ENCODE results near the gene CHI3L2.

CHI3L2 gene

DNA sequence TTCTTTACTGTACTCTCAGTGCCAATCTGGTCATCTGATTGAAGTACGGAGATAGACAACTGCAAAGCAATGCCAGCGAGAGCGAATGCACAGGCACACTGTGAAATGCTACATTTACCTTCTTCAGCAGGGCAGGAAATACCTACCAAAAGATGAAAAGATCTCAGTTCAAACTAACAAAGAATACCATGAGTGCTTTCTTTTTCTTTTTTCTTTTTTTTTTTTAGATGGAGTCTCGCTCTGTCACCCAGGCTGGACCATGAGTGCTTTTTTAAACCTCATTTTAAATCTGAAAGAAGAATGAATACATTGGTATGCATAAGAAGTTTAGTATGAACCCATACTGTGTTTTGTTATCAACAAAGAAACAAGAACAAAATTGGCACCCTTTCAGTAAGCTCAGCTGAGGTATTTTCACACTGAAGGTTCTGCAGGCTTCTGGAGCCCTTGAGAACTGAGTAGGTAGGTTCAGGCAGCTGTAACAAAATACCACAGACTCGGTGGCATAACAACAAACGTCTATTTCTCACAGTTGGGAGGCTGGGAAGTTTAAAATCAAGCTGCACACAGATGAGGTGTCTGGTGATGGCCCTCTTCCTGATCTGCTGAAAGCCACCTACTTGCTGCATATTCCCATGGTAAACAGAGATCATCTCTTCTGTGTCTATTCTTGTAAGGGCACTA is 1.7 kb upstream of the CHI3L2 start:
- Histone ChIP-seq H3F3A (ENCODE audit: insufficient read depth, low read length) (peaks cover 10% of the 10 kb centered on the region; the same call in 1 of the 2 replicates), H3K27ac (ENCODE audit: low read depth, low read length, poor library complexity, severe bottlenecking) (peak overlapping the region; percentile 100), H3K9me3 (ENCODE audit: low read length) (no peaks in the 10 kb centered on the region), H3K4me3 (ENCODE audit: low read depth, low read length, poor library complexity, severe bottlenecking) (peak overlapping the region; percentile 36), H3K4me2 (ENCODE audit: low read length) (peak overlapping the region; percentile 66), H3K9ac (ENCODE audit: low read length) (peak overlapping the region; percentile 69), H4K20me1 (ENCODE audit: insufficient read depth, low read length) (no peaks in the 10 kb centered on the region), H2AFZ (ENCODE audit: low read length) (no peak overlapping the region), H3K27me3 (ENCODE audit: insufficient read depth, low read length) (no peaks in the 10 kb centered on the region), H3K9me2 (ENCODE audit: low read depth, low read length) (no peaks in the 10 kb centered on the region), H3K79me2 (ENCODE audit: insufficient read depth, low read length) (peaks cover 13% of the 10 kb centered on the region), H3K36me3 (ENCODE audit: insufficient read depth, low read length) (peaks cover 12% of the 10 kb centered on the region; the same call in 1 of the 2 replicates), H3K4me1 (ENCODE audit: insufficient read depth, low read length, severe bottlenecking) (peaks cover 96% of the 10 kb centered on the region)
- TF ChIP-seq CTCF (IDR thresholded peaks at IDR 0.05; ENCODE audit: low read length) (no peak), EZH2 (IDR thresholded peaks at IDR 0.05; ENCODE audit: borderline replicate concordance, low read length) (no peak)

GRCh38 chr1:111227851-111228747 is 586 bp downstream of the CHI3L2 start:
- Histone ChIP-seq H3K9me2 (ENCODE audit: low read depth, low read length) (no peaks in the 10 kb centered on the region), H4K20me1 (ENCODE audit: insufficient read depth, low read length) (no peaks in the 10 kb centered on the region), H3K79me2 (ENCODE audit: insufficient read depth, low read length) (peaks cover 32% of the 10 kb centered on the region), H3K27me3 (ENCODE audit: insufficient read depth, low read length) (no peaks in the 10 kb centered on the region), H3K27ac (ENCODE audit: low read depth, low read length, poor library complexity, severe bottlenecking) (peak overlapping the region; percentile 100), H2AFZ (ENCODE audit: low read length) (no peak overlapping the region), H3K36me3 (ENCODE audit: insufficient read depth, low read length) (peaks cover 34% of the 10 kb centered on the region), H3K9ac (ENCODE audit: low read length) (peak overlapping the region; percentile 32; the same call in 1 of the 2 replicates), H3K4me2 (ENCODE audit: low read length) (no peak overlapping the region), H3F3A (ENCODE audit: insufficient read depth, low read length) (peaks cover 10% of the 10 kb centered on the region; the same call in 1 of the 2 replicates), H3K9me3 (ENCODE audit: low read length) (no peaks in the 10 kb centered on the region), H3K4me3 (ENCODE audit: low read depth, low read length, poor library complexity, severe bottlenecking) (no peak overlapping the region), H3K4me1 (ENCODE audit: insufficient read depth, low read length, severe bottlenecking) (peaks cover 96% of the 10 kb centered on the region)
- TF ChIP-seq EZH2 (IDR thresholded peaks at IDR 0.05; ENCODE audit: borderline replicate concordance, low read length) = no peak
- TF ChIP-seq CTCF (IDR thresholded peaks at IDR 0.05; ENCODE audit: low read length) = no peak

- Histone ChIP-seq H3K27me3 (ENCODE audit: insufficient read depth, low read length) (no peaks in the 10 kb centered on the region), H3K4me1 (ENCODE audit: insufficient read depth, low read length, severe bottlenecking) (peaks cover 92% of the 10 kb centered on the region), H3F3A (ENCODE audit: insufficient read depth, low read length) (peaks cover 10% of the 10 kb centered on the region; the same call in 1 of the 2 replicates), H3K9ac (ENCODE audit: low read length) (peak overlapping the region; percentile 32; the same call in 1 of the 2 replicates), H4K20me1 (ENCODE audit: insufficient read depth, low read length) (no peaks in the 10 kb centered on the region), H3K4me2 (ENCODE audit: low read length) (peak overlapping the region; percentile 17; the same call in 1 of the 2 replicates), H3K9me3 (ENCODE audit: low read length) (no peaks in the 10 kb centered on the region), H3K9me2 (ENCODE audit: low read depth, low read length) (no peaks in the 10 kb centered on the region), H3K27ac (ENCODE audit: low read depth, low read length, poor library complexity, severe bottlenecking) (peak overlapping the region; percentile 100), H2AFZ (ENCODE audit: low read length) (no peak overlapping the region), H3K79me2 (ENCODE audit: insufficient read depth, low read length) (peaks cover 32% of the 10 kb centered on the region), H3K4me3 (ENCODE audit: low read depth, low read length, poor library complexity, severe bottlenecking) (no peak overlapping the region), H3K36me3 (ENCODE audit: insufficient read depth, low read length) (peaks cover 37% of the 10 kb centered on the region)
- TF ChIP-seq EZH2 (IDR thresholded peaks at IDR 0.05; ENCODE audit: borderline replicate concordance, low read length) (no peak), CTCF (IDR thresholded peaks at IDR 0.05; ENCODE audit: low read length) (no peak)
Observed at GRCh38 chr1:111228748-111229126, 1.2 kb downstream of the CHI3L2 start.
